ENCODE results near the gene PDE7B.

DNA sequence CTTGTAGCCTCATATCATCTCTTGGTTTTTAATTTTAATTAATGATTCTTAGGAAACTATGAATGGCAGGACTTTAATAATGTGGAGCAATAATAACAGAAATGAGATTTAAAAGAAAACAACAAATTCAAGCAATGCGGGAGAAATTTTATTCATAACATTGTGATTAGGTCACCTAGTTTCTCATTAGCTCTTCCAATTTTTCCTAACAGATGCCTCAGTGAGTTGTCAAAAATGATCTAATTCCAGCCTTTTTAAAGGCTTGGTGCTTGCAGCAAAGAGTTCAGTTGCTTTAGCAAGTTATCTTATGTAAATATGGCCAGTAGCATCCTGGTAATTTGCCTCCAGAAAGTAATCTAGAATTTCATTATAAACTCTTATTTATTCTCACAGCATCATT, 20.4 kb downstream of the PDE7B start:
- TF ChIP-seq, protein P1, sequence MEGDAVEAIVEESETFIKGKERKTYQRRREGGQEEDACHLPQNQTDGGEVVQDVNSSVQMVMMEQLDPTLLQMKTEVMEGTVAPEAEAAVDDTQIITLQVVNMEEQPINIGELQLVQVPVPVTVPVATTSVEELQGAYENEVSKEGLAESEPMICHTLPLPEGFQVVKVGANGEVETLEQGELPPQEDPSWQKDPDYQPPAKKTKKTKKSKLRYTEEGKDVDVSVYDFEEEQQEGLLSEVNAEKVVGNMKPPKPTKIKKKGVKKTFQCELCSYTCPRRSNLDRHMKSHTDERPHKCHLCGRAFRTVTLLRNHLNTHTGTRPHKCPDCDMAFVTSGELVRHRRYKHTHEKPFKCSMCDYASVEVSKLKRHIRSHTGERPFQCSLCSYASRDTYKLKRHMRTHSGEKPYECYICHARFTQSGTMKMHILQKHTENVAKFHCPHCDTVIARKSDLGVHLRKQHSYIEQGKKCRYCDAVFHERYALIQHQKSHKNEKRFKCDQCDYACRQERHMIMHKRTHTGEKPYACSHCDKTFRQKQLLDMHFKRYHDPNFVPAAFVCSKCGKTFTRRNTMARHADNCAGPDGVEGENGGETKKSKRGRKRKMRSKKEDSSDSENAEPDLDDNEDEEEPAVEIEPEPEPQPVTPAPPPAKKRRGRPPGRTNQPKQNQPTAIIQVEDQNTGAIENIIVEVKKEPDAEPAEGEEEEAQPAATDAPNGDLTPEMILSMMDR (IDR thresholded peaks at IDR 0.05): no peak
- no peak for TF ChIP-seq POLR2AphosphoS5 (IDR thresholded peaks at IDR 0.05; ENCODE audit: low read depth, low read length)
- no peak for TF ChIP-seq SIN3A (IDR thresholded peaks at IDR 0.05; ENCODE audit: borderline replicate concordance, insufficient read depth, low read depth, low read length)
- TF ChIP-seq TCF7L2 (IDR thresholded peaks at IDR 0.05; ENCODE audit: low read depth, low read length): no peak
- TF ChIP-seq, protein P2, sequence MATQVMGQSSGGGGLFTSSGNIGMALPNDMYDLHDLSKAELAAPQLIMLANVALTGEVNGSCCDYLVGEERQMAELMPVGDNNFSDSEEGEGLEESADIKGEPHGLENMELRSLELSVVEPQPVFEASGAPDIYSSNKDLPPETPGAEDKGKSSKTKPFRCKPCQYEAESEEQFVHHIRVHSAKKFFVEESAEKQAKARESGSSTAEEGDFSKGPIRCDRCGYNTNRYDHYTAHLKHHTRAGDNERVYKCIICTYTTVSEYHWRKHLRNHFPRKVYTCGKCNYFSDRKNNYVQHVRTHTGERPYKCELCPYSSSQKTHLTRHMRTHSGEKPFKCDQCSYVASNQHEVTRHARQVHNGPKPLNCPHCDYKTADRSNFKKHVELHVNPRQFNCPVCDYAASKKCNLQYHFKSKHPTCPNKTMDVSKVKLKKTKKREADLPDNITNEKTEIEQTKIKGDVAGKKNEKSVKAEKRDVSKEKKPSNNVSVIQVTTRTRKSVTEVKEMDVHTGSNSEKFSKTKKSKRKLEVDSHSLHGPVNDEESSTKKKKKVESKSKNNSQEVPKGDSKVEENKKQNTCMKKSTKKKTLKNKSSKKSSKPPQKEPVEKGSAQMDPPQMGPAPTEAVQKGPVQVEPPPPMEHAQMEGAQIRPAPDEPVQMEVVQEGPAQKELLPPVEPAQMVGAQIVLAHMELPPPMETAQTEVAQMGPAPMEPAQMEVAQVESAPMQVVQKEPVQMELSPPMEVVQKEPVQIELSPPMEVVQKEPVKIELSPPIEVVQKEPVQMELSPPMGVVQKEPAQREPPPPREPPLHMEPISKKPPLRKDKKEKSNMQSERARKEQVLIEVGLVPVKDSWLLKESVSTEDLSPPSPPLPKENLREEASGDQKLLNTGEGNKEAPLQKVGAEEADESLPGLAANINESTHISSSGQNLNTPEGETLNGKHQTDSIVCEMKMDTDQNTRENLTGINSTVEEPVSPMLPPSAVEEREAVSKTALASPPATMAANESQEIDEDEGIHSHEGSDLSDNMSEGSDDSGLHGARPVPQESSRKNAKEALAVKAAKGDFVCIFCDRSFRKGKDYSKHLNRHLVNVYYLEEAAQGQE (IDR thresholded peaks at IDR 0.05; ENCODE audit: insufficient read depth in 1 of 2, low read depth in 2 of 2, low read length in 1 of 2): no peak

Data from Panc1 (cell line).